MCF 10A (cell line): Measurements from ENCODE around the gene TCERG1L. TPM values are rescaled to one million over a fixed set of nuclear protein-coding genes. Genes with fewer than 3 reads are reported as not detected.

ENCODE experiments used
- BruUV-seq: library from RNA; stranded (reverse); fragments of 400-500 nt; replicated peaks from 2 replicates; lab custom pipeline; 2021; lab: Mats Ljungman, UMichigan
- CTCF ChIA-PET: fragments of 300-600 bp; sonication (Branson Sonifier 250); formaldehyde crosslinking; extraction: SDS; loops from one replicate; lab custom pipeline; 2021; ENCODE audit warnings: antibody characterized with exemption, inconsistent platforms; lab: Yijun Ruan, JAX
- POLR2A ChIA-PET: fragments of 300-600, 350-650 bp; sonication (Branson Sonifier 250); formaldehyde crosslinking; extraction: SDS; loops from one replicate; lab custom pipeline; 2020; ENCODE audit warnings: antibody characterized with exemption, inconsistent platforms; lab: Yijun Ruan, JAX
- DNase-seq: peaks from one replicate; pipeline ENCODE4 v3.0.0-alpha.2; 2018; ENCODE audit not compliant: unreplicated experiment
- H3K27ac Mint-ChIP-seq: one replicate; pipeline ENCODE4 v1.8.0; 2022; ENCODE audit warnings: mild to moderate bottlenecking, low read depth, mixed read lengths; ENCODE audit not compliant: unreplicated experiment
- H3K27me3 Mint-ChIP-seq: one replicate; pipeline ENCODE4 v1.8.0; 2022; ENCODE audit warnings: mixed read lengths; ENCODE audit not compliant: insufficient read depth, unreplicated experiment
- H3K36me3 Mint-ChIP-seq: one replicate; pipeline ENCODE4 v1.8.0; 2022; ENCODE audit warnings: mild to moderate bottlenecking, moderate library complexity, mixed read lengths; ENCODE audit not compliant: insufficient read depth, unreplicated experiment
- H3K4me1 Mint-ChIP-seq: one replicate; pipeline ENCODE4 v1.8.0; 2022; ENCODE audit warnings: mixed read lengths; ENCODE audit not compliant: insufficient read depth, unreplicated experiment
- H3K4me3 Mint-ChIP-seq: one replicate; pipeline ENCODE4 v1.8.0; 2022; ENCODE audit warnings: mild to moderate bottlenecking, moderate library complexity, mixed read lengths; ENCODE audit not compliant: unreplicated experiment
- H3K9me3 Mint-ChIP-seq: one replicate; pipeline ENCODE4 v1.8.0; 2022; ENCODE audit warnings: mixed read lengths; ENCODE audit not compliant: unreplicated experiment
- intact Hi-C: fragments of 100-400 bp; cut with micrococcal nuclease; formaldehyde crosslinking; loops from 2 replicates; pipeline ENCODE4 v1.14.1; 2022
- total RNA-seq: library from RNA; stranded (reverse); gene quantifications from 2 replicates; pipeline ENCODE4 v1.2.3, GENCODE V29; 2022
- TF ChIP-seq, protein P1 (sequence below): fragments of 200-600 bp; IDR thresholded peaks from one replicate; pipeline ENCODE4 v1.8.0; 2022; ENCODE audit warnings: antibody characterized with exemption, mild to moderate bottlenecking; ENCODE audit not compliant: unreplicated experiment

TCERG1L gene
- total RNA-seq, 1 experiment from 2014 or later = not detected

DNA sequence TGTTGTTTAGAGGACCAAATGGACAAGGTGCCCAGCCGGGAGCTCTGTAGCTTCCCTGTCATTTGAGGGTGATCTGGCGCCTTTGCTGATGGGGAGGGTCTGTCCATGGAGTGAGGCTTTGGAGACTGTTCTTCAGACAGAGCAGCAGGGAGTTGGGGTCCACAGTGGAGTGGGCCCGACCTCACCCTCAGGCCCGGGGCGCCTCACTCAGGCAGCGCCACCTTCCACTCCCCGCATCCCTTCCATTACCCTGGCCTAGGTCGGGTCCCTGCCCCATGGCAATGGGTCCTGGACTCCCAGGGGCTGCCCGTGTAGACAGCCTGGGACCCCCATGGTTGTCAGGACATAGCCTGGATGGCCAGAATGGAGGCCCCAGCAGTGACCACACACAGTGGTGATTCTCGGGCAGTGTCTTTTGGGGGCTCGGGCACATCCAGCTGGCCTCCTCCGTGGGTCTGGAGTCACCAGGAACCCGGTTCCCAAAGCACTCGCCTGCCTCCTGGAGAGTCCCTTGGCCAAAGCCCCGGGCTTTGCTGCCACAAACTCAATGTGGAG is 38.5 kb downstream of the TCERG1L start:
- POLR2A ChIA-PET = no interaction called here
- CTCF ChIA-PET = interaction anchor here (0.8 kb wide), 1 partner anchor 374 kb away, joined by 3 read pairs; no protein-coding TSS in a partner anchor
- DNase-seq = no peak
- TF ChIP-seq, protein P1, sequence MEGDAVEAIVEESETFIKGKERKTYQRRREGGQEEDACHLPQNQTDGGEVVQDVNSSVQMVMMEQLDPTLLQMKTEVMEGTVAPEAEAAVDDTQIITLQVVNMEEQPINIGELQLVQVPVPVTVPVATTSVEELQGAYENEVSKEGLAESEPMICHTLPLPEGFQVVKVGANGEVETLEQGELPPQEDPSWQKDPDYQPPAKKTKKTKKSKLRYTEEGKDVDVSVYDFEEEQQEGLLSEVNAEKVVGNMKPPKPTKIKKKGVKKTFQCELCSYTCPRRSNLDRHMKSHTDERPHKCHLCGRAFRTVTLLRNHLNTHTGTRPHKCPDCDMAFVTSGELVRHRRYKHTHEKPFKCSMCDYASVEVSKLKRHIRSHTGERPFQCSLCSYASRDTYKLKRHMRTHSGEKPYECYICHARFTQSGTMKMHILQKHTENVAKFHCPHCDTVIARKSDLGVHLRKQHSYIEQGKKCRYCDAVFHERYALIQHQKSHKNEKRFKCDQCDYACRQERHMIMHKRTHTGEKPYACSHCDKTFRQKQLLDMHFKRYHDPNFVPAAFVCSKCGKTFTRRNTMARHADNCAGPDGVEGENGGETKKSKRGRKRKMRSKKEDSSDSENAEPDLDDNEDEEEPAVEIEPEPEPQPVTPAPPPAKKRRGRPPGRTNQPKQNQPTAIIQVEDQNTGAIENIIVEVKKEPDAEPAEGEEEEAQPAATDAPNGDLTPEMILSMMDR = no peak
- Mint-ChIP-seq H3K9me3 (peaks cover 35% of the 10 kb centered on the region), H3K36me3 (peaks cover 7% of the 10 kb centered on the region), H3K27me3 (no peaks in the 10 kb centered on the region), H3K4me3 (no peak overlapping the region), H3K4me1 (no peaks in the 10 kb centered on the region), H3K27ac (no peak overlapping the region)
- intact Hi-C loops = no loop called here
- BruUV-seq = no TSS peak

DNA sequence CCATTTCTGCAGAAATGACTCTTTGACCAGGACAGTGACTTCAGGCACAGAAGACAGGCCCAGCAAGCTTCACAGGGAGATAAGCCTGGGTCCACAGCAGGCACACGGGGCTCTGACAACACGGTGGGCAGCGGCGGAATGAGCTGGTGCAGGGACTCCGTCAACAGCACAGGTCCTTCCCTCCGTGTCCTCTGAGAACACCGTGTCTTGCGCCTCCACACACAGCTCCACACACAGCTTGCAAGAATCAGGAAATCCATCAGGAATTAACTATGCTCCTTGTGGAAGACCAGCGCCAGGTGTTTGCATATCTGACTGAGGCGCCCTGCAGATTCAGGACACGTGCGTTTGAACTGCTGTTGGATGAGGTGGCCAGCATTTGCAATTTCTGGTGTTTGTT is 39.6 kb downstream of the TCERG1L start:
- H3K4me3 Mint-ChIP-seq = no peak overlapping the region
- no peak for DNase-seq
- no TSS peak for BruUV-seq
- H3K27me3 Mint-ChIP-seq = no peaks in the 10 kb centered on the region
- POLR2A ChIA-PET = no interaction called here
- H3K27ac Mint-ChIP-seq = no peak overlapping the region
- H3K36me3 Mint-ChIP-seq = peaks cover 7% of the 10 kb centered on the region
- no peaks in the 10 kb centered on the region for H3K4me1 Mint-ChIP-seq
- CTCF ChIA-PET = no interaction called here
- H3K9me3 Mint-ChIP-seq = peaks cover 35% of the 10 kb centered on the region
- TF ChIP-seq, protein P1 = no peak
- intact Hi-C loops = no loop called here

DNA sequence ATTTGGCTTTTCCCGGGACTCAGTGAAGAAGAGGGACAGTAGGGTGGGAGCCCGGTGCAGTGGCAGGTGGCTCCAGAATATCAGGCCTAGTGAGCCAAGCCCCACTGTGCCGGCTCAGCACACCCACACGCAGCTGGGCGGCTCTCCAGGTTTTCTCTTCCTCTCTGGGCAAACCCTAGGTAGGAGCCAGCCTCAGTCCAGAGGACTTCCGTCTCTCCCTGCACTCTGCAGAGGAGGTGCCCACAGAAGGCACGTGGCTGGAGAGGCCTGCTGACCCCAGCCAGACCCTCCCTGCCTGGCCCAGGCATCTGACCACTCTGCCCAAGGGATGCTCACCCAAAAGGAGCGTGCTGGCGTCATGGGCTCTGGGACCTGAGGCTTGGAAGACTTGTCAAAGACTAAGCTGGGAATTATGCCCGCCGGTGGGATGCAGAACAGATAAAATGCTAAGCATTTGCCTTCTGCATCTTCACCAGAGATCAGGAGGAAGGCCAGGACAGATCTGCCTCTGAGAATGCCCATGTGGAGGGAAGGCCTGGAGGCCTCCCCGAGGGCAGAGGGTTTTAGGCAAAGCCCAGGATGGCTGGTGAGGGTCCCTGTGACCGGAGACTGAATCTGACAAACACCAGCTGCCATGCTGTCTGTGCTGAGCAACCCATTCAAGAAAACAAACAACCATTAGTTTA is 40.2 kb downstream of the TCERG1L start:
- H3K27ac Mint-ChIP-seq = no peak overlapping the region
- no peaks in the 10 kb centered on the region for H3K27me3 Mint-ChIP-seq
- no TSS peak for BruUV-seq
- H3K4me1 Mint-ChIP-seq = no peaks in the 10 kb centered on the region
- ChIA-PET CTCF (no interaction called here), POLR2A (no interaction called here)
- no peak overlapping the region for H3K4me3 Mint-ChIP-seq
- H3K36me3 Mint-ChIP-seq = peaks cover 7% of the 10 kb centered on the region
- intact Hi-C loops = no loop called here
- TF ChIP-seq, protein P1 = no peak
- no peak for DNase-seq
- peaks cover 29% of the 10 kb centered on the region for H3K9me3 Mint-ChIP-seq

DNA sequence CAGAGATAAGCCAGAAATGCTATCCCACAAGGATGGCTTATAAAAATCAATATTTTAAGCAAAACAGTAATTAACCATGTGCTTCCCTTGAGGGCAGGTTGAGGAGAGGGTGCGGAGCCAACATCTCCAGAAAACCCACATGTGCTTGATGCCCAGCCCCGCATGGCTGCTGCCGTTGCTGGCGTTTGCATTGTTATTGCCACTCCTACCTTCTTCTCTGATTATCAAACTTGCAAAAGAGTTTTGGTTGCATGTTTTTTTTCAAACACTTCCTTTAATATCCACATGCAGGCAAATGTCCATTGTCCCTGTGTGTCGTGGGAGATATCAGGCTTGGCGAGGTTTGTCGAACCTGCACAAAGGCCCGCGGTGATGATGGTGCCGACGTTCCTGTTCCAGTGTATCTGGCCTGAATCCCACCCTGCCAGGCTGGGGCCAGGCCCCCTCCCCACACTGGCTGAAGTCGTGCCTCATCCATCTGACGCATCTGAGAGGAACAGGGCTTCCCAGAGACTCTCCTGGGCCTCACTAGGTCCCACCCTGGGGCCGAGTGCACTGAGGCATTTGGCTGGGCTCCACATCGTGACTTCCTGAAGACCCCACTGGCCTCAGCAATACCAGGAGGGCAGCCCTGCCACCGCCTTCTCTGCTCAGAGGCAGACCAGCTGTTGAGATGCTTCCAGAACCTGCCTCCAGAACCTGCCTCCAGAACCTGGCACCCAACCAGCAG is 40.9 kb downstream of the TCERG1L start:
- H3K4me1 Mint-ChIP-seq = no peaks in the 10 kb centered on the region
- no peak overlapping the region for H3K4me3 Mint-ChIP-seq
- no peak for DNase-seq
- H3K36me3 Mint-ChIP-seq = peaks cover 7% of the 10 kb centered on the region
- ChIA-PET POLR2A (no interaction called here), CTCF (no interaction called here)
- intact Hi-C loops = no loop called here
- peaks cover 25% of the 10 kb centered on the region for H3K9me3 Mint-ChIP-seq
- TF ChIP-seq, protein P1 = no peak
- no peak overlapping the region for H3K27ac Mint-ChIP-seq
- H3K27me3 Mint-ChIP-seq = no peaks in the 10 kb centered on the region
- no TSS peak for BruUV-seq
